Ecto neural progenitor cell (in vitro differentiated cells): ENCODE data around the gene FAU.

Source experiments
- DNase-seq: peaks from one replicate; pipeline ENCODE4 v3.0.0-alpha.2; 2018; ENCODE audit warnings: low spot score

The FAU gene

DNA sequence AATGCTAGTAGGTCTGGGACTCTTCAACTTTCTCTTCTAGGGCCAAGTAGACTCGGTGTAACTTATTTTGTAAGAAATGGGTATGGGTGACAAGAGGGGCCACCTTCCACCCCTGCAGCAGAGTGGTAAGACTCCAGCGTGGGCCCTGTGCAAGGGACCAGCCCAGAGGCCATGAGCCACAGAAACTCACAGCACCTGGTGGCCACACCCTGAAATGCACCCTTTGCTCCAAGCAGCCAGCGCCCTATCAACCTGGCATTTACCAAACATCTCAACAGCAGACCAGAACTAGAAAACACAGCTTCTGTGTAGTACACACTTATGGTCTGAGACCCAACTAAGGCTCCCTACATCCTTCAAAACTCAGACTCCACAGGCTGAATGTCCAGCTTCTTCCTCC is 43.8 kb downstream of the FAU start:
- no peak for DNase-seq

DNA sequence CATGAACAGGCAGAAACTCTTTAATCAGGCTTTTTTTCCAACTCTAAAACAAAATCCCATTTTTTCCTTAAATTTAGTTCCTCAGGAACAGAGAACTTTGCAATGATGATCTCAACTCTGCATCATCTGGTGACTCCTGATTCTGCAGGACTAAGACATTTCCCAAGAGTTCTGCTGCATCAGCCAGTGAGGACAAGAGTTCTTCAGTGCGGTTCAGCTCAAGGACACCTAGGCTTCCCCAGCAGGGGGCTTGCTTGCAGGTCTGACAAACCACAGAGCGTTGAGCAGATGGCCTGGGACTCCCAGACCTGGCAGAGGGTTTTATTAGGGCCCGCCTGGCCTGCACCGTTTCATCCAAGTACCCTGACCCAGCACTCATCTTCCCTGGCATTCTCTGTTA is 44.5 kb downstream of the FAU start:
- no peak for DNase-seq

DNA sequence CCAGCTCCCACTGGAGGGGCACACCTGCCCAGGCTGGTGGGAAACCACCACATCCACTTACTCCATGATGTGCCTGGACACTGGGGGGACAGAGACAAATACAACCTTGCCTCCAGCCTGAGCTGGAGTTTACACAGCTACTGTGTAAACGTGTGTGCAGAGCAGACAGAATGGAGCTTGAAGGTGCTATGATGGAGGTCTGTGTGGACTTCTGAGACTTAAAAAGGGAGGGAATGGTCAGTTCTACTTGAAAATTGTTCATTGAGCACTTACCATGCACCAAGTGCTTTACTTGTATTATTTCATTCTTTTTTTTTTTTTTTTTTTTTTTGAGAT is 49.3 kb downstream of the FAU start:
- DNase-seq, result no peak

GRCh38 chr11:65071907-65072630 is 49.9 kb downstream of the FAU start:
- no peak for DNase-seq
